ENCODE measurements around the gene NFX1.

GRCh38 chr9:33277484-33277883, 12.8 kb upstream of the NFX1 start:
- TF ChIP-seq CTCF (IDR thresholded peaks at IDR 0.05), result no peak
- TF ChIP-seq EZH2 (IDR thresholded peaks at IDR 0.05), result no peak
- no peak for TF ChIP-seq EZH2phosphoT487 (IDR thresholded peaks at IDR 0.05)
